SU-DHL-6 (cell line): ENCODE data around the gene IFIT5.

Experiments used
- EZH2phosphoT487 ChIP-seq: fragments of 200-600 bp; sonication (generic), shearing (Covaris generic); conservative IDR thresholded peaks from 2 replicates; pipeline ENCODE4 v1.6.1; 2018; ENCODE audit warnings: mild to moderate bottlenecking, antibody characterized with exemption, low read length, moderate library complexity, mixed read lengths
- TF ChIP-seq, protein P1 (sequence below): fragments of 200-600 bp; sonication (generic); IDR thresholded peaks from one replicate; pipeline ENCODE4 v1.5.1; 2017; ENCODE audit warnings: antibody characterized with exemption, mild to moderate bottlenecking, low read length, moderate library complexity; ENCODE audit not compliant: insufficient read depth, poor library complexity, severe bottlenecking

DNA sequence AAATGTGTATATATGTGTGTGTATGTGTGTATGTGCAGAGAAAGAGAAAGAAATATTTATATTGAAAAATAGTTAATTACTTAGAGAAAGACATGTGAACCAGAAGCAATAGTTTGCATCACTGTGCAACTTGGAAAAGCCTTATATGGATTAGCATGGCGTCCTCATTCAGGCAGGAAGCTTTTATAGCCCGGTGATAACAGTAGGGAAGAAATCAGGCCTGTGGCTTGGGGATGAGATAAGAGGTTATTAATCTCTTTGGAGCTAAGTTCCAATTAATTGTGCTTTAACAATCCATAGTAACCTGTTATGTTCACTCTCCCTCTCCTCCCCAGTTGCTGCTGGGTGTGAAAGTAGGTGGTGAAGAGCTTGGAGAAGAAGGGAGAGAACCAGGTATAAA is 36.5 kb downstream of the IFIT5 start:
- TF ChIP-seq, protein P1, sequence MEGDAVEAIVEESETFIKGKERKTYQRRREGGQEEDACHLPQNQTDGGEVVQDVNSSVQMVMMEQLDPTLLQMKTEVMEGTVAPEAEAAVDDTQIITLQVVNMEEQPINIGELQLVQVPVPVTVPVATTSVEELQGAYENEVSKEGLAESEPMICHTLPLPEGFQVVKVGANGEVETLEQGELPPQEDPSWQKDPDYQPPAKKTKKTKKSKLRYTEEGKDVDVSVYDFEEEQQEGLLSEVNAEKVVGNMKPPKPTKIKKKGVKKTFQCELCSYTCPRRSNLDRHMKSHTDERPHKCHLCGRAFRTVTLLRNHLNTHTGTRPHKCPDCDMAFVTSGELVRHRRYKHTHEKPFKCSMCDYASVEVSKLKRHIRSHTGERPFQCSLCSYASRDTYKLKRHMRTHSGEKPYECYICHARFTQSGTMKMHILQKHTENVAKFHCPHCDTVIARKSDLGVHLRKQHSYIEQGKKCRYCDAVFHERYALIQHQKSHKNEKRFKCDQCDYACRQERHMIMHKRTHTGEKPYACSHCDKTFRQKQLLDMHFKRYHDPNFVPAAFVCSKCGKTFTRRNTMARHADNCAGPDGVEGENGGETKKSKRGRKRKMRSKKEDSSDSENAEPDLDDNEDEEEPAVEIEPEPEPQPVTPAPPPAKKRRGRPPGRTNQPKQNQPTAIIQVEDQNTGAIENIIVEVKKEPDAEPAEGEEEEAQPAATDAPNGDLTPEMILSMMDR, result no peak
- TF ChIP-seq EZH2phosphoT487, result no peak
